Panc1 (cell line): ENCODE data around the gene SLCO2A1. TPM values are rescaled to one million over a fixed set of nuclear protein-coding genes. Genes with fewer than 3 reads are reported as not detected.

Experiments
- ATAC-seq: fragments of 200-7000 bp; cut with Tn5 transposase; 2 replicates; pipeline ENCODE4 v1.9.1; 2020; ENCODE audit warnings: mild to moderate bottlenecking, moderate library complexity
- BruUV-seq: library from RNA; stranded (reverse); fragments of 400-500 nt; replicated peaks from 2 replicates; lab custom pipeline; 2021; lab: Mats Ljungman, UMichigan
- CTCF ChIA-PET: fragments of 300-600 bp; sonication (Branson Sonifier 250); formaldehyde crosslinking; loops from one replicate; lab custom pipeline; 2022; ENCODE audit warnings: antibody characterized with exemption; lab: Charles Lee
- POLR2A ChIA-PET: fragments of 300-600 bp; sonication (Branson Sonifier 250); formaldehyde crosslinking; loops from one replicate; lab custom pipeline; 2022; ENCODE audit warnings: antibody characterized with exemption; lab: Charles Lee
- DNase-seq: peaks from one replicate; pipeline ENCODE4 v3.0.0-alpha.2; 2010; ENCODE audit warnings: low read depth, low spot score
- H3K27ac ChIP-seq: 2 replicates; pipeline ENCODE4 v1.5.1; 2011; ENCODE audit warnings: mild to moderate bottlenecking, low read length, inconsistent platforms
- H3K27me3 ChIP-seq: fragments of 200-500 bp; sonication (Bioruptor generic); 2 replicates; pipeline ENCODE4 v1.6.0; 2014; ENCODE audit warnings: low read length, inconsistent platforms; ENCODE audit not compliant: control insufficient read depth, insufficient read depth
- H3K36me3 ChIP-seq: fragments of 200-500 bp; sonication (Bioruptor generic); 2 replicates; pipeline ENCODE4 v1.5.1; 2014; ENCODE audit warnings: inconsistent platforms, mild to moderate bottlenecking, low read length, moderate library complexity; ENCODE audit not compliant: control insufficient read depth, insufficient read depth
- H3K4me1 ChIP-seq: 2 replicates; pipeline ENCODE4 v1.5.1; 2011; ENCODE audit warnings: inconsistent platforms, mild to moderate bottlenecking, low read length, moderate library complexity; ENCODE audit not compliant: control insufficient read depth, insufficient read depth
- H3K4me3 ChIP-seq, 2 experiments: 2 replicates each; pipeline ENCODE4 v1.5.1; 2011 to 2012; ENCODE audit warnings: low read depth in 2 of 2, low read length in 2 of 2, mild to moderate bottlenecking in 2 of 2, inconsistent platforms in 1 of 2, moderate library complexity in 1 of 2
- H3K9me3 ChIP-seq: fragments of 200-500 bp; sonication (Bioruptor generic); 2 replicates; pipeline ENCODE4 v1.5.1; 2014; ENCODE audit warnings: low read depth, mild to moderate bottlenecking, inconsistent platforms, low read length, moderate library complexity; ENCODE audit not compliant: control insufficient read depth, insufficient read depth
- CTCF ChIP-seq: fragments of 450-650 bp; IDR thresholded peaks from 2 replicates; pipeline ENCODE4 v1.5.1; 2017; ENCODE audit warnings: mild to moderate bottlenecking
- POLR2AphosphoS5 ChIP-seq: IDR thresholded peaks from 2 replicates; pipeline ENCODE4 v1.6.1; 2012; ENCODE audit warnings: mild to moderate bottlenecking, low read depth, low read length, moderate library complexity
- SIN3A ChIP-seq: IDR thresholded peaks from 2 replicates; pipeline ENCODE4 v1.6.1; 2012; ENCODE audit warnings: low read depth, mild to moderate bottlenecking, low read length, moderate library complexity, borderline replicate concordance; ENCODE audit not compliant: insufficient read depth
- TCF7L2 ChIP-seq: IDR thresholded peaks from 2 replicates; pipeline ENCODE4 v1.6.1; 2011; ENCODE audit warnings: mild to moderate bottlenecking, low read depth, low read length, inconsistent platforms
- in situ Hi-C: cut with HindIII; loops from 2 replicates; pipeline ENCODE4 v1.10.0; 2016; ENCODE audit warnings: low sequenced_read_pairs, low pct_unique_long_range_greater_than_20kb
- intact Hi-C: fragments of 100-400 bp; cut with micrococcal nuclease; formaldehyde crosslinking; loops from one replicate; pipeline ENCODE4 v1.10.0; 2022; ENCODE audit not compliant: unreplicated experiment
- total RNA-seq: library from RNA; stranded (reverse); gene quantifications from one replicate; pipeline ENCODE4 v1.2.1, GENCODE V29; 2021; ENCODE audit not compliant: unreplicated experiment
- TF ChIP-seq, protein P1 (sequence below), 2 experiments: IDR thresholded peaks; 2 replicates each; pipeline ENCODE4 v1.6.1; 2011 to 2012; ENCODE audit warnings: low read depth in 2 of 2, control low read depth in 1 of 2, low read length in 1 of 2, mild to moderate bottlenecking in 1 of 2, moderate library complexity in 1 of 2; ENCODE audit not compliant: insufficient read depth in 1 of 2

Gene SLCO2A1
- total RNA-seq, 1 experiment from 2014 or later: 0.62 TPM

DNA sequence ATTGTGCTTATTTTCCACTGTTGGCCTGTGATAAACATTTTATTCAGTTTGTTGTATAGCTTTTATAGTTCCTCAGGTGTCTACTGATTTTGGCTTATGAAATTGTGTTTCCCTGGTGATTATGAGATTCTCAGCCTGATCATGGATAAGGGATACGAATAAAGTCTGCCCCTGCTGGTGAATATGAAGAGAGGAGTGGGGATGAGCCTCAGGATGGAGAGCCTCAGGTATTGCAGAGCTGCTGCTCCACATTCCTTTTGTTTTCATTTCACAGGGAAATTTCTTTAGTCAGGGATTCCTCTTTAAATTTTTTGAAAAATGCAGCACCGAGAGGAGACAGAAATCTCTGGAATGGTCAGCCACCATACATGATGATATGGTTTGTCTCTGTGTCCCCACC lies 119.3 kb downstream of the SLCO2A1 start:
- TF ChIP-seq TCF7L2: no peak
- TF ChIP-seq CTCF: peak; percentile 49
- Histone ChIP-seq H3K4me1 (no peaks in the 10 kb centered on the region), H3K36me3 (no peaks in the 10 kb centered on the region), H3K27me3 (peaks cover 3% of the 10 kb centered on the region; the same call in 1 of the 2 replicates), H3K9me3 (no peaks in the 10 kb centered on the region), H3K4me3 (no peak overlapping the region), H3K27ac (no peak overlapping the region)
- in situ Hi-C loops (no loop called here), intact Hi-C loops (no loop called here)
- BruUV-seq: no TSS peak
- DNase-seq (no peak), ATAC-seq (no peak)
- ChIA-PET CTCF (no interaction called here), POLR2A (no interaction called here)

DNA sequence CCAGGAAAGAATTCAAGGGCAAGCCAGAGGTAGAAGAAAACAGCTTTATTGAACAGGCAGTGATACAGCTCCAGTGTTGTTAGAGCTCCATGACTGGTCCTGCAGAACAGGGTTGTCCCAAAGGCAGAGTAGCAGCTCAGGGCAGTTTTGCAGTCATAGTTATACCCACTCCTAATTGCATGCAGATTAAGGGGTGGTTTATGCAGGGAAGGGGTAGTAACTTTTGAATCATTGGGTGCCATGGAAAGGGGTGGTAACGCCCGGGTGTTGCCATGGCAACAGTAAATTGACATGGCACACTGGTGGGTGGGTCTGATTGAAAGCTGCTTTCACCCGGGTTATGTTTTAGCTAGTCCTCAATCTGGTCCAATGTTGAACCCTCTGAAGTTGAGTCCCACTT lies 124.3 kb downstream of the SLCO2A1 start:
- Histone ChIP-seq H3K27me3 (no peaks in the 10 kb centered on the region), H3K9me3 (no peaks in the 10 kb centered on the region), H3K36me3 (no peaks in the 10 kb centered on the region), H3K4me3 (no peak overlapping the region), H3K4me1 (no peaks in the 10 kb centered on the region), H3K27ac (no peak overlapping the region)
- in situ Hi-C loops: no loop called here
- peak; percentile 62; the same call in 1 of the 2 replicates for ATAC-seq
- DNase-seq: no peak
- ChIA-PET CTCF (no interaction called here), POLR2A (no interaction called here)
- no peak for TF ChIP-seq CTCF
- TF ChIP-seq SIN3A: no peak
- TF ChIP-seq POLR2AphosphoS5: no peak
- TF ChIP-seq, protein P1, sequence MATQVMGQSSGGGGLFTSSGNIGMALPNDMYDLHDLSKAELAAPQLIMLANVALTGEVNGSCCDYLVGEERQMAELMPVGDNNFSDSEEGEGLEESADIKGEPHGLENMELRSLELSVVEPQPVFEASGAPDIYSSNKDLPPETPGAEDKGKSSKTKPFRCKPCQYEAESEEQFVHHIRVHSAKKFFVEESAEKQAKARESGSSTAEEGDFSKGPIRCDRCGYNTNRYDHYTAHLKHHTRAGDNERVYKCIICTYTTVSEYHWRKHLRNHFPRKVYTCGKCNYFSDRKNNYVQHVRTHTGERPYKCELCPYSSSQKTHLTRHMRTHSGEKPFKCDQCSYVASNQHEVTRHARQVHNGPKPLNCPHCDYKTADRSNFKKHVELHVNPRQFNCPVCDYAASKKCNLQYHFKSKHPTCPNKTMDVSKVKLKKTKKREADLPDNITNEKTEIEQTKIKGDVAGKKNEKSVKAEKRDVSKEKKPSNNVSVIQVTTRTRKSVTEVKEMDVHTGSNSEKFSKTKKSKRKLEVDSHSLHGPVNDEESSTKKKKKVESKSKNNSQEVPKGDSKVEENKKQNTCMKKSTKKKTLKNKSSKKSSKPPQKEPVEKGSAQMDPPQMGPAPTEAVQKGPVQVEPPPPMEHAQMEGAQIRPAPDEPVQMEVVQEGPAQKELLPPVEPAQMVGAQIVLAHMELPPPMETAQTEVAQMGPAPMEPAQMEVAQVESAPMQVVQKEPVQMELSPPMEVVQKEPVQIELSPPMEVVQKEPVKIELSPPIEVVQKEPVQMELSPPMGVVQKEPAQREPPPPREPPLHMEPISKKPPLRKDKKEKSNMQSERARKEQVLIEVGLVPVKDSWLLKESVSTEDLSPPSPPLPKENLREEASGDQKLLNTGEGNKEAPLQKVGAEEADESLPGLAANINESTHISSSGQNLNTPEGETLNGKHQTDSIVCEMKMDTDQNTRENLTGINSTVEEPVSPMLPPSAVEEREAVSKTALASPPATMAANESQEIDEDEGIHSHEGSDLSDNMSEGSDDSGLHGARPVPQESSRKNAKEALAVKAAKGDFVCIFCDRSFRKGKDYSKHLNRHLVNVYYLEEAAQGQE (IDR thresholded peaks at IDR 0.05; ENCODE audit: insufficient read depth in 1 of 2, low read depth in 2 of 2, low read length in 1 of 2): no peak
- no peak for TF ChIP-seq TCF7L2
- intact Hi-C loops: no loop called here
- no TSS peak for BruUV-seq
